ENCODE results near the gene TIAM2.

- TF ChIP-seq CTCF (IDR thresholded peaks at IDR 0.05; ENCODE audit: poor library complexity) (no peak), EZH2 (IDR thresholded peaks at IDR 0.05; ENCODE audit: borderline replicate concordance) (no peak), EZH2phosphoT487 (IDR thresholded peaks at IDR 0.05; ENCODE audit: low read depth, severe bottlenecking, unreplicated experiment) (no peak)
Measured at GRCh38 chr6:155215906-155216305, 220.8 kb downstream of the TIAM2 start.

All from hepatocyte (in vitro differentiated cells).